T-helper 1 cell treated with Interleukin-12 subunit alpha and Interleukin-12 subunit beta and Interleukin-4 antibody, amounts not matched to agents 30 μg/mL and 1 μg/mL, for 36 hours (primary cell): ENCODE measurements around the gene FOXJ1.
A peak's percentile ranks its signal among the peaks of the same experiment; 100 is the strongest.
"Not testable (repeated sequence)": the region's sequence is repeated elsewhere in the genome, so short reads cannot be mapped to it uniquely, and the experiment has no call there.

ENCODE experiments used
- H3K27ac Mint-ChIP-seq: one replicate; pipeline ENCODE4 v1.8.0; 2021; ENCODE audit warnings: mild to moderate bottlenecking, mixed read lengths
- H3K27me3 Mint-ChIP-seq: one replicate; pipeline ENCODE4 v1.8.0; 2021; ENCODE audit warnings: low read depth, mixed read lengths
- H3K36me3 Mint-ChIP-seq: one replicate; pipeline ENCODE4 v1.8.0; 2021; ENCODE audit warnings: low read depth, mixed read lengths
- H3K4me1 Mint-ChIP-seq: one replicate; pipeline ENCODE4 v1.8.0; 2021; ENCODE audit warnings: low read depth, mixed read lengths
- H3K4me3 Mint-ChIP-seq: one replicate; pipeline ENCODE4 v1.8.0; 2021; ENCODE audit warnings: mild to moderate bottlenecking, moderate library complexity, mixed read lengths
- H3K9me3 Mint-ChIP-seq: one replicate; pipeline ENCODE4 v1.8.0; 2021; ENCODE audit warnings: mixed read lengths

Gene FOXJ1

GRCh38 chr17:76141212-76142038 lies at the start of gene FOXJ1:
Gene FOXJ1 (minus strand): TSS chr17:76141245. CDS start chr17:76140395, 850 bp downstream.
- peaks cover 16% of the 10 kb centered on the region for H3K27me3 Mint-ChIP-seq
- peak within 1 kb of the TSS; percentile 26 for H3K27ac Mint-ChIP-seq
- peak within 1 kb of the TSS; percentile 65 for H3K4me3 Mint-ChIP-seq
- H3K9me3 Mint-ChIP-seq: no peaks in the 10 kb centered on the region
- peaks cover 41% of the 10 kb centered on the region for H3K4me1 Mint-ChIP-seq
- H3K36me3 Mint-ChIP-seq: peaks cover 18% of the 10 kb centered on the region

- H3K27me3 Mint-ChIP-seq: no peaks in the 10 kb centered on the region
- peaks cover 33% of the 10 kb centered on the region for H3K36me3 Mint-ChIP-seq
- peak overlapping the region; percentile 56 for H3K4me3 Mint-ChIP-seq
- H3K27ac Mint-ChIP-seq: peak overlapping the region; percentile 92
- peaks cover 61% of the 10 kb centered on the region for H3K4me1 Mint-ChIP-seq
- H3K9me3 Mint-ChIP-seq: no peaks in the 10 kb centered on the region
Observed at GRCh38 chr17:76189741-76190140, 48.7 kb upstream of the FOXJ1 start.

GRCh38 chr17:76189247-76189646 lies 48.2 kb upstream of the FOXJ1 start:
- peaks cover 34% of the 10 kb centered on the region for H3K36me3 Mint-ChIP-seq
- H3K9me3 Mint-ChIP-seq: no peaks in the 10 kb centered on the region
- peak overlapping the region; percentile 56 for H3K4me3 Mint-ChIP-seq
- peaks cover 63% of the 10 kb centered on the region for H3K4me1 Mint-ChIP-seq
- no peaks in the 10 kb centered on the region for H3K27me3 Mint-ChIP-seq
- H3K27ac Mint-ChIP-seq: peak overlapping the region; percentile 92

- peaks cover 56% of the 10 kb centered on the region for H3K4me1 Mint-ChIP-seq
- no peaks in the 10 kb centered on the region for H3K9me3 Mint-ChIP-seq
- H3K36me3 Mint-ChIP-seq: peaks cover 31% of the 10 kb centered on the region
- H3K27me3 Mint-ChIP-seq: no peaks in the 10 kb centered on the region
- H3K4me3 Mint-ChIP-seq: peak overlapping the region; percentile 41
- H3K27ac Mint-ChIP-seq: peak overlapping the region; percentile 68
Observed at GRCh38 chr17:76188213-76189016, 47.4 kb upstream of the FOXJ1 start.

- H3K4me1 Mint-ChIP-seq: peaks cover 48% of the 10 kb centered on the region
- not testable (repeated sequence) for H3K27me3 Mint-ChIP-seq, H3K9me3 Mint-ChIP-seq, H3K4me3 Mint-ChIP-seq
- H3K27ac Mint-ChIP-seq: peak overlapping the region; percentile 49
- peaks cover 32% of the 10 kb centered on the region for H3K36me3 Mint-ChIP-seq
Observed at GRCh38 chr17:76186774-76187173, 45.7 kb upstream of the FOXJ1 start.

GRCh38 chr17:76184290-76184689 lies 43.2 kb upstream of the FOXJ1 start:
- H3K36me3 Mint-ChIP-seq: peaks cover 34% of the 10 kb centered on the region
- no peak overlapping the region for H3K4me3 Mint-ChIP-seq
- no peaks in the 10 kb centered on the region for H3K27me3 Mint-ChIP-seq
- peak overlapping the region; percentile 24 for H3K27ac Mint-ChIP-seq
- no peaks in the 10 kb centered on the region for H3K9me3 Mint-ChIP-seq
- peaks cover 60% of the 10 kb centered on the region for H3K4me1 Mint-ChIP-seq

- Mint-ChIP-seq H3K36me3 (peaks cover 22% of the 10 kb centered on the region), H3K27me3 (no peaks in the 10 kb centered on the region)
Observed at GRCh38 chr17:76182016-76182764, 41.1 kb upstream of the FOXJ1 start.

GRCh38 chr17:76179496-76180467 lies 38.7 kb upstream of the FOXJ1 start:
- no peaks in the 10 kb centered on the region for H3K27me3 Mint-ChIP-seq
- H3K9me3 Mint-ChIP-seq: no peaks in the 10 kb centered on the region
- H3K4me3 Mint-ChIP-seq: peak overlapping the region; percentile 71
- peaks cover 24% of the 10 kb centered on the region for H3K36me3 Mint-ChIP-seq
- peak overlapping the region; percentile 90 for H3K27ac Mint-ChIP-seq
- H3K4me1 Mint-ChIP-seq: peaks cover 50% of the 10 kb centered on the region

More at GRCh38 chr17:76182016-76182764, 41.1 kb upstream of the FOXJ1 start:
- Mint-ChIP-seq H3K4me3 (peak overlapping the region; percentile 36), H3K4me1 (peaks cover 52% of the 10 kb centered on the region), H3K27ac (peak overlapping the region; percentile 93), H3K9me3 (no peaks in the 10 kb centered on the region)

- no peaks in the 10 kb centered on the region for H3K9me3 Mint-ChIP-seq
- no peak overlapping the region for H3K4me3 Mint-ChIP-seq
- peaks cover 44% of the 10 kb centered on the region for H3K4me1 Mint-ChIP-seq
- peaks cover 18% of the 10 kb centered on the region for H3K36me3 Mint-ChIP-seq
- H3K27ac Mint-ChIP-seq: peak overlapping the region; percentile 90
- no peaks in the 10 kb centered on the region for H3K27me3 Mint-ChIP-seq
Observed at GRCh38 chr17:76178124-76178523, 37.1 kb upstream of the FOXJ1 start.

GRCh38 chr17:76176701-76177574 lies 35.9 kb upstream of the FOXJ1 start:
- no peaks in the 10 kb centered on the region for H3K9me3 Mint-ChIP-seq
- no peak overlapping the region for H3K27ac Mint-ChIP-seq
- H3K4me3 Mint-ChIP-seq: no peak overlapping the region

GRCh38 chr17:76174037-76174436 lies 33.0 kb upstream of the FOXJ1 start:
- Mint-ChIP-seq H3K9me3 (no peaks in the 10 kb centered on the region), H3K27me3 (no peaks in the 10 kb centered on the region), H3K27ac (no peak overlapping the region), H3K4me1 (peaks cover 21% of the 10 kb centered on the region), H3K36me3 (peaks cover 16% of the 10 kb centered on the region), H3K4me3 (no peak overlapping the region)

More at GRCh38 chr17:76176701-76177574, 35.9 kb upstream of the FOXJ1 start:
- H3K36me3 Mint-ChIP-seq: peaks cover 18% of the 10 kb centered on the region
- H3K4me1 Mint-ChIP-seq: peaks cover 39% of the 10 kb centered on the region
- H3K27me3 Mint-ChIP-seq: no peaks in the 10 kb centered on the region

GRCh38 chr17:76173474-76173873 lies 32.4 kb upstream of the FOXJ1 start:
- no peaks in the 10 kb centered on the region for H3K27me3 Mint-ChIP-seq
- no peak overlapping the region for H3K27ac Mint-ChIP-seq
- H3K4me3 Mint-ChIP-seq: no peak overlapping the region
- H3K9me3 Mint-ChIP-seq: no peaks in the 10 kb centered on the region
- peaks cover 18% of the 10 kb centered on the region for H3K4me1 Mint-ChIP-seq
- H3K36me3 Mint-ChIP-seq: peaks cover 22% of the 10 kb centered on the region

- H3K9me3 Mint-ChIP-seq: no peaks in the 10 kb centered on the region
- H3K4me1 Mint-ChIP-seq: peaks cover 18% of the 10 kb centered on the region
- no peak overlapping the region for H3K4me3 Mint-ChIP-seq
- H3K27ac Mint-ChIP-seq: no peak overlapping the region
- no peaks in the 10 kb centered on the region for H3K27me3 Mint-ChIP-seq
- peaks cover 30% of the 10 kb centered on the region for H3K36me3 Mint-ChIP-seq
Observed at GRCh38 chr17:76171706-76172105, 30.7 kb upstream of the FOXJ1 start.
